Adipose tissue (tissue), 3 donors: ENCODE results near the gene UQCC3. TPM values are rescaled to one million over a fixed set of nuclear protein-coding genes. Genes with fewer than 3 reads are reported as not detected.
"Not testable (repeated sequence)": the region's sequence is repeated elsewhere in the genome, so short reads cannot be mapped to it uniquely, and the experiment has no call there.

Experiments
- H3K27ac ChIP-seq: one replicate; pipeline ENCODE4 v1.5.1; 2013; ENCODE audit warnings: low read depth, low read length
- WGBS, 3 donors: extraction: QIAGEN DNeasy Blood & Tissue Kit; methylation state at CpG; one replicate each; pipeline ENCODE4 v1.1.7; 2013; 5-methylcytosine and 5-hydroxymethylcytosine counted together
- polyA plus RNA-seq, 3 donors: library from polyadenylated mRNA; stranded (reverse); fragments of 200-250 nt; gene quantifications; one replicate each; pipeline ENCODE4 v1.2.3, GENCODE V29; 2013
- donor health status: healthy with polysubstance abuse.
- donor health status: Bipolar disorder and iron deficiency.
- donor health status: healthy.

Gene UQCC3
- 10 to 100 TPM in 2 of 3 donors, 1 to 10 TPM in 1; 9.4 to 16.0 (median 10.2) TPM for polyA plus RNA-seq

- WGBS, 3 donors = 0 to 1% (median 0%) methylated on average over 58 to 59 of the region's 59 CpGs
These were observed at the start of gene UQCC3, which contains the start of gene LBHD1 for GRCh38 chr11:62671608-62672389. UQCC3 (plus strand) TSS chr11:62671673; CDS start chr11:62671746, 73 bp downstream. LBHD1 (minus strand) TSS chr11:62672267; CDS start chr11:62670031, 2,236 bp downstream.

GRCh38 chr11:62622476-62623089 lies 48.9 kb upstream of the UQCC3 start:
- peak overlapping the region; percentile 71 for H3K27ac ChIP-seq
- 81 to 87% (median 81%) methylated on average over 7 of the region's 7 CpGs for WGBS, 3 donors

More at GRCh38 chr11:62671608-62672389, at the start of gene UQCC3, which contains the start of gene LBHD1:
- H3K27ac ChIP-seq = peak within 1 kb of the TSS; percentile 62

- WGBS, 3 donors = 80 to 88% (median 82%) methylated on average over 3 of the region's 3 CpGs
- no peak overlapping the region for H3K27ac ChIP-seq
These were observed 43.8 kb upstream of the UQCC3 start for GRCh38 chr11:62627713-62628112.

- 62 to 92% (median 85%) methylated on average over 6 of the region's 6 CpGs for WGBS, 3 donors
- no peak overlapping the region for H3K27ac ChIP-seq
These were observed 39.0 kb upstream of the UQCC3 start for GRCh38 chr11:62632492-62632891.

- no peak overlapping the region for H3K27ac ChIP-seq
- WGBS, 3 donors = 76 to 86% (median 81%) methylated on average over 8 of the region's 8 CpGs
These were observed 27.3 kb upstream of the UQCC3 start for GRCh38 chr11:62644220-62644619.

GRCh38 chr11:62645671-62645945 lies 25.9 kb upstream of the UQCC3 start:
- no peak overlapping the region for H3K27ac ChIP-seq
- WGBS, 3 donors = 11 to 13% (median 13%) methylated on average over 11 of the region's 11 CpGs

GRCh38 chr11:62645946-62646824 lies 25.3 kb upstream of the UQCC3 start, which contains the start of gene GANAB:
GANAB (minus strand) TSS chr11:62646613; CDS start chr11:62646599, 14 bp downstream.
- WGBS, 3 donors = 0% methylated on average over 62 to 73 of the region's 73 CpGs

GRCh38 chr11:62646825-62647608 lies 24.5 kb upstream of the UQCC3 start:
- 52 to 67% (median 61%) methylated on average over 32 of the region's 32 CpGs for WGBS, 3 donors
- H3K27ac ChIP-seq = no peak overlapping the region

More at GRCh38 chr11:62645946-62646824, 25.3 kb upstream of the UQCC3 start, which contains the start of gene GANAB:
- H3K27ac ChIP-seq = peak within 1 kb of the TSS; percentile 86

- H3K27ac ChIP-seq = no peak overlapping the region
- 63 to 88% (median 81%) methylated on average over 6 of the region's 6 CpGs for WGBS, 3 donors
These were observed 23.9 kb upstream of the UQCC3 start for GRCh38 chr11:62647609-62648005.

- 91 to 92% (median 91%) methylated on average over 24 of the region's 24 CpGs for WGBS, 3 donors
- H3K27ac ChIP-seq = no peak overlapping the region
These were observed 23.1 kb upstream of the UQCC3 start for GRCh38 chr11:62648185-62648966.

GRCh38 chr11:62648967-62649364 lies 22.5 kb upstream of the UQCC3 start:
- H3K27ac ChIP-seq = no peak overlapping the region
- WGBS, 3 donors = 85 to 92% (median 91%) methylated on average over 11 of the region's 11 CpGs

GRCh38 chr11:62649486-62649885 lies 22.0 kb upstream of the UQCC3 start:
- WGBS, 3 donors = 87 to 90% (median 87%) methylated on average over 11 of the region's 11 CpGs
- no peak overlapping the region for H3K27ac ChIP-seq

GRCh38 chr11:62650283-62650682 lies 21.2 kb upstream of the UQCC3 start:
- 94 to 96% (median 95%) methylated on average over 12 of the region's 12 CpGs for WGBS, 3 donors

GRCh38 chr11:62652161-62653006 lies 19.1 kb upstream of the UQCC3 start:
- H3K27ac ChIP-seq = no peak overlapping the region
- whole genome bisulfite sequencing, 3 donors = 34 to 37% (median 36%) methylated on average over 16 of the region's 16 CpGs

More at GRCh38 chr11:62650283-62650682, 21.2 kb upstream of the UQCC3 start:
- not testable (repeated sequence) for H3K27ac ChIP-seq

GRCh38 chr11:62654297-62654696 lies 17.2 kb upstream of the UQCC3 start:
- H3K27ac ChIP-seq = no peak overlapping the region
- 88 to 91% (median 89%) methylated on average over 11 of the region's 11 CpGs for WGBS, 3 donors

- H3K27ac ChIP-seq = no peak overlapping the region
- 43 to 74% (median 71%) methylated on average over 5 of the region's 5 CpGs for WGBS, 3 donors
These were observed 14.6 kb upstream of the UQCC3 start for GRCh38 chr11:62656796-62657429.
